Neuronal stem cell (in vitro differentiated cells): ENCODE results near the gene UBN1.

Experiments
- DNase-seq: peaks from one replicate; pipeline ENCODE4 v3.0.0-alpha.2; 2013; ENCODE audit warnings: low spot score
- H2AFZ ChIP-seq: one replicate; pipeline ENCODE4 v1.6.1; 2013; ENCODE audit warnings: mild to moderate bottlenecking, low read length, inconsistent platforms
- H2AK5ac ChIP-seq: 2 replicates; pipeline ENCODE4 v1.6.1; 2013; ENCODE audit warnings: low read depth, mild to moderate bottlenecking, inconsistent platforms, low read length, moderate library complexity, mixed read lengths
- H2BK120ac ChIP-seq: 2 replicates; pipeline ENCODE4 v1.6.1; 2013; ENCODE audit warnings: low read depth, mild to moderate bottlenecking, inconsistent platforms, low read length, moderate library complexity, mixed read lengths
- H2BK12ac ChIP-seq: one replicate; pipeline ENCODE4 v1.6.1; 2013; ENCODE audit warnings: low read length, inconsistent platforms
- H2BK15ac ChIP-seq: 2 replicates; pipeline ENCODE4 v1.6.1; 2013; ENCODE audit warnings: mild to moderate bottlenecking, low read length, inconsistent platforms, mixed read lengths
- H2BK5ac ChIP-seq: one replicate; pipeline ENCODE4 v1.6.1; 2013; ENCODE audit warnings: inconsistent platforms, mild to moderate bottlenecking, low read length, moderate library complexity
- H3K14ac ChIP-seq: one replicate; pipeline ENCODE4 v1.6.1; 2013; ENCODE audit warnings: low read length, inconsistent platforms
- H3K18ac ChIP-seq: 2 replicates; pipeline ENCODE4 v1.6.1; 2013; ENCODE audit warnings: low read length, inconsistent platforms
- H3K23ac ChIP-seq: 2 replicates; pipeline ENCODE4 v1.6.1; 2013; ENCODE audit warnings: low read depth, mild to moderate bottlenecking, mixed read lengths, low read length, inconsistent platforms; ENCODE audit not compliant: poor library complexity
- H3K27ac ChIP-seq: replicated peaks from 3 replicates; pipeline ENCODE4 v1.5.1; 2013; ENCODE audit warnings: low read length, inconsistent platforms
- H3K27me3 ChIP-seq, 3 experiments: 2 replicates each; pipeline ENCODE4 v1.6.1; 2013; ENCODE audit warnings: low read length in 3 of 3, mild to moderate bottlenecking in 2 of 3, inconsistent platforms in 1 of 3, low read depth in 1 of 3, mixed read lengths in 1 of 3, moderate library complexity in 1 of 3; ENCODE audit not compliant: control insufficient read depth in 3 of 3, insufficient read depth in 3 of 3
- H3K36me3 ChIP-seq, 2 donors: replicated peaks in 1 of 2; 2 replicates each; pipeline ENCODE4 v1.6.1; 2013; ENCODE audit warnings: low read length in 2 of 2; ENCODE audit not compliant: control insufficient read depth in 2 of 2, insufficient read depth in 2 of 2
- H3K4ac ChIP-seq: 2 replicates; pipeline ENCODE4 v1.6.1; 2013; ENCODE audit warnings: inconsistent platforms, mild to moderate bottlenecking, low read length, moderate library complexity
- H3K4me1 ChIP-seq, 2 donors: 1 replicate in 1 of 2; 2 replicates in 1 of 2; pipeline ENCODE4 v1.6.1; 2013; ENCODE audit warnings: low read length in 2 of 2, low read depth in 1 of 2; ENCODE audit not compliant: control insufficient read depth in 2 of 2, insufficient read depth in 1 of 2
- H3K4me2 ChIP-seq: one replicate; pipeline ENCODE4 v1.6.1; 2013; ENCODE audit warnings: mild to moderate bottlenecking, low read length, inconsistent platforms; ENCODE audit not compliant: insufficient read depth, poor library complexity, severe bottlenecking
- H3K4me3 ChIP-seq, 2 donors: 2 replicates each; pipeline ENCODE4 v1.5.1; 2013; ENCODE audit warnings: low read length in 2 of 2, mild to moderate bottlenecking in 2 of 2, inconsistent platforms in 1 of 2, moderate library complexity in 1 of 2
- H3K79me1 ChIP-seq: one replicate; pipeline ENCODE4 v1.6.1; 2013; ENCODE audit warnings: low read depth, mild to moderate bottlenecking, inconsistent platforms, low read length, moderate library complexity
- H3K9ac ChIP-seq: one replicate; pipeline ENCODE4 v1.6.1; 2013; ENCODE audit warnings: mild to moderate bottlenecking, low read depth, low read length, inconsistent platforms; ENCODE audit not compliant: poor library complexity
- H3K9me3 ChIP-seq, 2 donors: replicated peaks in 1 of 2; 2 replicates each; pipeline versions ENCODE3 to v1.6.1; 2013; ENCODE audit warnings: low read length in 2 of 2, mild to moderate bottlenecking in 2 of 2, inconsistent platforms in 1 of 2, low read depth in 1 of 2, mixed read lengths in 1 of 2, moderate library complexity in 1 of 2; ENCODE audit not compliant: control insufficient read depth in 2 of 2, insufficient read depth in 1 of 2
- H4K8ac ChIP-seq: one replicate; pipeline ENCODE4 v1.6.1; 2013; ENCODE audit warnings: low read depth, mild to moderate bottlenecking, inconsistent platforms, low read length, moderate library complexity
- H4K91ac ChIP-seq: one replicate; pipeline ENCODE4 v1.6.1; 2013; ENCODE audit warnings: low read length, low read depth, mild to moderate bottlenecking, inconsistent platforms; ENCODE audit not compliant: poor library complexity
- WGBS, 2 donors: extraction: QIAGEN DNeasy Blood & Tissue Kit; methylation state at CpG; one replicate each; pipeline ENCODE4 v1.1.7; 2013; ENCODE audit warnings: missing lambda C conversion rate in 2 of 2, mixed read lengths in 1 of 2; ENCODE audit not compliant: insufficient read length in 2 of 2, insufficient replicate concordance in 1 of 2; ENCODE audit errors: extremely low coverage in 2 of 2; 5-methylcytosine and 5-hydroxymethylcytosine counted together

The UBN1 gene

DNA sequence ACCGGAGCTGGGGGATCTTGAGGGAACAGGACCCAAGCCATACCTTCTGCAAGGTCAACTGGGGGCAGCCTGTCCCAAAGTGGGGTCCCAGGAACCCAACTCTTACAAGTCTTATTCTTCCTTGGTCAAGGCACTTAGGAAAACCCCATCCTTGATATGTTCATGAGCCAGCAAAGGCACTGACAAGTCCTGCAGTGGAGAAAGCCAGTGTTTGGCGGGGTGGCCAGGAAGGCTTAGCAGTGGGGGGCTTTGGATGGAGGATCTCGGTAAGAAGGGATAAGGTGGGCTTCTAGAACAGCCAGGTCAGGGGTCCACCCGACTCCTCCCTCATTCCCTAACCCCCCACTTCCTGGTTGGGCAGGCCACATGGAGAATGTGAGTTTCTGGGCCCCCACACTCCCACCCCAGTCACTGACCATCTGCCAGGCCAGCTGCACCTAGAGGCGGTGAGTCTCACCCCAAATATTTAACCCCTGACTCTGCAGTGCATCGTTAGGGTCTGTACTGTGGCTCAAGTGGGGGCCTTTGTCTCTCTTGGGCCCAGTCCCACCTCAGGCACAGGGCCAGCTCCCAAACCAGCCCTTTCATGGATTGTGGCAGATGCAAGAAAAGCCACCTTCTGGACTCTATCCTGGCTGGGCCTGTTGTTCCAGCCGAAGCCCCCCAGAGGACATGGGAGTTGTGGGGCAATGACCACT is 67.4 kb downstream of the UBN1 start:
- no peak overlapping the region for H2BK5ac ChIP-seq
- no peak overlapping the region for H2BK120ac ChIP-seq
- H2AK5ac ChIP-seq = peak overlapping the region; percentile 71
- H4K91ac ChIP-seq = no peak overlapping the region
- H4K8ac ChIP-seq = no peak overlapping the region
- H3K4ac ChIP-seq = no peak overlapping the region
- no peaks in the 10 kb centered on the region for H3K9me3 ChIP-seq
- no peaks in the 10 kb centered on the region for H3K36me3 ChIP-seq
- H3K4me2 ChIP-seq = no peak overlapping the region
- peak overlapping the region; percentile 87 for H3K23ac ChIP-seq
- H2BK12ac ChIP-seq = no peak overlapping the region
- no peaks in the 10 kb centered on the region for H3K79me1 ChIP-seq
- H3K14ac ChIP-seq = peak overlapping the region; percentile 3
- H2BK15ac ChIP-seq = no peak overlapping the region
- no peak overlapping the region for H2AFZ ChIP-seq
- peaks cover 0 to 2% (median 1%) of the 10 kb centered on the region in 3 experiments for H3K27me3 ChIP-seq
- H3K4me1 ChIP-seq = peaks cover 0 to 11% of the 10 kb centered on the region in 2 donors
- H3K18ac ChIP-seq = no peak overlapping the region
- H3K4me3 ChIP-seq = no peak overlapping the region
- no peak overlapping the region for H3K9ac ChIP-seq
- WGBS, 2 donors = no CpG with 5 or more reads among the region's 7 CpGs
- DNase-seq = no peak
- H3K27ac ChIP-seq = no peak overlapping the region

- Histone ChIP-seq H3K4me2 (no peak overlapping the region), H3K9ac (no peak overlapping the region), H3K4me3 (no peak overlapping the region), H2AFZ (no peak overlapping the region), H2AK5ac (peak overlapping the region; percentile 8), H2BK15ac (no peak overlapping the region), H3K79me1 (no peaks in the 10 kb centered on the region), H3K18ac (no peak overlapping the region), H2BK5ac (no peak overlapping the region), H3K27ac (no peak overlapping the region), H4K91ac (no peak overlapping the region), H3K9me3 (no peaks in the 10 kb centered on the region), H2BK12ac (no peak overlapping the region), H3K23ac (peak overlapping the region; percentile 87), H3K4ac (no peak overlapping the region), H3K4me1 (peaks cover 0 to 11% of the 10 kb centered on the region in 2 donors), H2BK120ac (no peak overlapping the region), H3K14ac (no peak overlapping the region), H3K27me3 (peaks cover 0 to 2% (median 1%) of the 10 kb centered on the region in 3 experiments), H4K8ac (no peak overlapping the region), H3K36me3 (no peaks in the 10 kb centered on the region)
- no peak for DNase-seq
- no CpG with 5 or more reads among the region's 11 CpGs for WGBS, 2 donors
Observed at GRCh38 chr16:4915226-4915761, 68.0 kb downstream of the UBN1 start.

- H3K18ac ChIP-seq = no peak overlapping the region
- no peaks in the 10 kb centered on the region for H3K79me1 ChIP-seq
- no peak for DNase-seq
- no peak overlapping the region for H3K14ac ChIP-seq
- no peak overlapping the region for H2AK5ac ChIP-seq
- no peak overlapping the region for H2BK15ac ChIP-seq
- H3K4ac ChIP-seq = no peak overlapping the region
- no peak overlapping the region for H4K91ac ChIP-seq
- no peak overlapping the region for H3K23ac ChIP-seq
- H3K4me1 ChIP-seq = peaks cover 0 to 11% of the 10 kb centered on the region in 2 donors
- H3K27ac ChIP-seq = no peak overlapping the region
- no CpG with 5 or more reads among the region's 4 CpGs for WGBS, 2 donors
- no peak overlapping the region for H2BK120ac ChIP-seq
- no peak overlapping the region for H3K4me2 ChIP-seq
- no peaks in the 10 kb centered on the region for H3K36me3 ChIP-seq
- no peak overlapping the region for H2BK12ac ChIP-seq
- H2AFZ ChIP-seq = no peak overlapping the region
- no peak overlapping the region for H3K9ac ChIP-seq
- no peak overlapping the region for H3K4me3 ChIP-seq
- H3K27me3 ChIP-seq = peaks cover 0 to 2% (median 1%) of the 10 kb centered on the region in 3 experiments
- no peak overlapping the region for H4K8ac ChIP-seq
- no peak overlapping the region for H2BK5ac ChIP-seq
- H3K9me3 ChIP-seq = no peaks in the 10 kb centered on the region
Observed at GRCh38 chr16:4917117-4917516, 69.8 kb downstream of the UBN1 start.

GRCh38 chr16:4918781-4919251 is 71.5 kb downstream of the UBN1 start:
- peak overlapping the region; percentile 84 for H3K18ac ChIP-seq
- H3K9me3 ChIP-seq = no peaks in the 10 kb centered on the region
- H4K8ac ChIP-seq = no peak overlapping the region
- H3K4me2 ChIP-seq = no peak overlapping the region
- no peak overlapping the region for H3K4ac ChIP-seq
- H3K27ac ChIP-seq = no peak overlapping the region
- DNase-seq = no peak
- no peak overlapping the region for H3K14ac ChIP-seq
- H4K91ac ChIP-seq = no peak overlapping the region
- H3K23ac ChIP-seq = peak overlapping the region; percentile 70
- H3K4me1 ChIP-seq = peaks cover 0 to 6% of the 10 kb centered on the region in 2 donors
- H2BK5ac ChIP-seq = peak overlapping the region; percentile 21
- H3K4me3 ChIP-seq = no peak overlapping the region
- peak overlapping the region; percentile 94 for H2AK5ac ChIP-seq
- H2BK15ac ChIP-seq = peak overlapping the region; percentile 34
- H3K9ac ChIP-seq = peak overlapping the region; percentile 50
- H2AFZ ChIP-seq = peak overlapping the region; percentile 59
- H3K27me3 ChIP-seq = peaks cover 0 to 15% (median 0%) of the 10 kb centered on the region in 3 experiments
- WGBS, 2 donors = no CpG with 5 or more reads among the region's 13 CpGs
- no peaks in the 10 kb centered on the region for H3K79me1 ChIP-seq
- no peak overlapping the region for H2BK12ac ChIP-seq
- peak overlapping the region; percentile 67 for H2BK120ac ChIP-seq
- no peaks in the 10 kb centered on the region for H3K36me3 ChIP-seq
